HG03095 (cell line): ENCODE measurements around the gene CD200.
"Not testable (repeated sequence)": the region's sequence is repeated elsewhere in the genome, so short reads cannot be mapped to it uniquely, and the experiment has no call there.

Experiments
- ATAC-seq: cut with Tn5 transposase; IDR thresholded peaks from one replicate; pipeline ENCODE4 v1.9.1; 2021; ENCODE audit warnings: moderate library complexity; ENCODE audit not compliant: unreplicated experiment

The CD200 gene

GRCh38 chr3:112384769-112385168 is 51.8 kb downstream of the CD200 start:
- ATAC-seq = no peak

- no peak for ATAC-seq
Measured at GRCh38 chr3:112388972-112389371, 56.0 kb downstream of the CD200 start.

GRCh38 chr3:112389961-112390360 is 57.0 kb downstream of the CD200 start:
- ATAC-seq = no peak

- no peak for ATAC-seq
Measured at GRCh38 chr3:112390783-112391641, 58.1 kb downstream of the CD200 start.

- ATAC-seq = no peak
Measured at GRCh38 chr3:112391648-112392047, 58.7 kb downstream of the CD200 start.

- no peak for ATAC-seq
Measured at GRCh38 chr3:112392393-112393359, 59.7 kb downstream of the CD200 start.

- ATAC-seq = no peak
Measured at GRCh38 chr3:112393360-112393728, 60.4 kb downstream of the CD200 start.

- no peak for ATAC-seq
Measured at GRCh38 chr3:112394003-112394640, 61.2 kb downstream of the CD200 start.

- no peak for ATAC-seq
Measured at GRCh38 chr3:112395181-112395895, 62.4 kb downstream of the CD200 start.

GRCh38 chr3:112395896-112396290 is 62.9 kb downstream of the CD200 start:
- ATAC-seq = no peak

GRCh38 chr3:112397556-112397955 is 64.6 kb downstream of the CD200 start:
- ATAC-seq = no peak

GRCh38 chr3:112399064-112399463 is 66.1 kb downstream of the CD200 start:
- no peak for ATAC-seq

GRCh38 chr3:112399554-112399953 is 66.6 kb downstream of the CD200 start:
- ATAC-seq = not testable (repeated sequence)

GRCh38 chr3:112400317-112400716 is 67.4 kb downstream of the CD200 start:
- not testable (repeated sequence) for ATAC-seq

- ATAC-seq = no peak
Measured at GRCh38 chr3:112401617-112402016, 68.7 kb downstream of the CD200 start.

GRCh38 chr3:112403103-112403502 is 70.1 kb downstream of the CD200 start:
- ATAC-seq = no peak

- not testable (repeated sequence) for ATAC-seq
Measured at GRCh38 chr3:112404924-112405549, 72.1 kb downstream of the CD200 start.

- no peak for ATAC-seq
Measured at GRCh38 chr3:112405845-112406244, 72.9 kb downstream of the CD200 start.

GRCh38 chr3:112407214-112407887 is 74.4 kb downstream of the CD200 start:
- peak; percentile 51 for ATAC-seq
